Hepatic stellate cell (primary cell): ENCODE results near the gene KRTAP5-5.
"Not testable (repeated sequence)": the region's sequence is repeated elsewhere in the genome, so short reads cannot be mapped to it uniquely, and the experiment has no call there.

Source experiments
- DNase-seq: peaks from one replicate; pipeline ENCODE4 v3.0.0; 2011; ENCODE audit warnings: low spot score

The KRTAP5-5 gene

DNA sequence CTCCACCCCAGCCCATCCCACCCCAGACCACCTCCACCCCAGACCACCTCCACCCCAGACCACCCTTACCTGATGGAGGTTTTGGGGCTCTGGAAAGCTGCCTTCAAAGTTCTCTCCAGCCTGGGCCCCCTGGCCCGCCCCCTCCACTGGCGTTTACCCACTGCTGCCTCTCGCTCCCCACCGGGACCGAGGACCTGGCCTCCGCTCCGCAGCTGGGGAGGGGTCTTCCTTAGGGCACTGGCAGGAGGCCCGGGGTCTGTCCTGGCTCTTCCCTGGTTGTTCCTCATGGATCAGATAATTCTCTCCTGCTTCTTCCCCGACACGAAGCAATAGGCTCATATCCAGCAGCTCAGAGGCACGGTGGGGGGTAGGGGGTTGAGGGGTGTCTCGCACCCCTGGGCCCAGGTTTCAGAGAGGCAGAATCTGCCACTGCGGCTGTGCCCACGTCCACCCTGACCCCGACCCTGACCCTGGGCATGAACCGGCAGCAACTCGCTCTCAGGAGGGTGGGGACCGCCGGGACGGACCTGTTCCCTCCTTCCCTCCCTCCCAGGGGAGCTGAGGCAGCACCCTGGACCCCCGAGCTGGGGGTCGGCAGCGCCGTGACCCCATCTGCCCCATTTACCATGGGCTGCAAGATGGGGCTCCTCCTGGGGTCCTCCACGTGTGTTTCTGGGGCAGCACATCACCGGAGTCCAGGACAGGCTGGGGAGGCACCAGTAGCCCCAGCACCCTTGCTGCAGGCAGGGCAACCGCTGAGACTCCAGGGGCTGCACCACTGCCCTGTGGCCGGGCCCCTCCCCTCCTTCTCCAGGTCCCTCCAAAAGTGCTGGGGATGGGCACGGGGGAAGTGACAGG lies 12.9 kb downstream of the KRTAP5-5 start:
- no peak for DNase-seq

DNA sequence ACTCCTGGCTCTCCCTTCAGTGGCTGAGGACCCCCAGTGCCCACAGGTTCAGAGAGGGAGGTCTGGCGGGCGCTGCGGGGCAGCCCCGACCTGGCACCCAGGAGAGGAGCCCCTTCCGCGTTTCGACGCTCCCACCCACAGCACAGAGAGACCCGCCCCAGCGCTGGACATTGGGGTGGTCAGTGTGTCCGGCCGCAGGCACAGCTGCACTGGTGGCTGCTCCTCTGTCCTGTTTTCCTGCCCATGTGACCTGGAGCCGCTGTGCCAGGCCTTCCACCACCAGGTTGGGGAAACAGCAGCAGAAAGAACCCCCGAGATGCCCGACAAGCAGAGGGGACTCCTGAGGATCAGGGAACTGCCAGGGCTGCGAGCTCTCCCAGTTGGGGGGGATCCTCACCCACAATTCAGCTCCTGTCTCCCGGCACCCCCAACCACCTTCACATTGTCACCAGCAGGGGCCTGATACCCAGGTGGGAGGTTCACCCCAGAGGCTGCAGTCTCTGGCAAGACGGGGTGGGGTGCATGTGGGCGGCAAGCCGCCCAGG lies 13.6 kb downstream of the KRTAP5-5 start:
- no peak for DNase-seq

GRCh38 chr11:1644601-1645356 lies 15.2 kb downstream of the KRTAP5-5 start:
- no peak for DNase-seq

DNA sequence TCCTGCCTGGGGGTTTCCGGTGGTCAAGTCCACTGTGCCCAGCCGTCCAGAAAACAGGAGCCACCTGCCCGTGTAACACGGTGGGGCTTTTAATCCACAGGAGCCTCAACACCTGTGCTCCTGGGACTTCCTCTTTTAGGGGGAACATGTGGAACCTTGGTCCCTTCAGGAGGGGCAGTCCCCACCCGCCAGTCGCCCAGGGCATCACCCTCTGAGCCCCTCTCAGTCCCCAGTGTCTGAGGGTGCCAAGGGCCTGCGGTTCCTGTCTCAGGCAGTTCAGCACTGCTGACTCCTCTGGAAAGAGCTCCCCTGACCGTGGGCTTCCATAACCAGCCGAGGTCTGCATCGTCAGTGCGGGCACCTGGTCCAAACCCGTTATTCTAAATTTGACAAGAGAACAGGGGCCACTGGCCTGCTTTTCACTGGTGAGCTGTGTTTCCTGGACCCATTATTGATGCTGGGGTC lies 15.8 kb downstream of the KRTAP5-5 start:
- DNase-seq: no peak

- not testable (repeated sequence) for DNase-seq
These were observed 17.0 kb downstream of the KRTAP5-5 start for GRCh38 chr11:1646540-1646939.

GRCh38 chr11:1647901-1648652 lies 18.5 kb downstream of the KRTAP5-5 start:
- DNase-seq: no peak

DNA sequence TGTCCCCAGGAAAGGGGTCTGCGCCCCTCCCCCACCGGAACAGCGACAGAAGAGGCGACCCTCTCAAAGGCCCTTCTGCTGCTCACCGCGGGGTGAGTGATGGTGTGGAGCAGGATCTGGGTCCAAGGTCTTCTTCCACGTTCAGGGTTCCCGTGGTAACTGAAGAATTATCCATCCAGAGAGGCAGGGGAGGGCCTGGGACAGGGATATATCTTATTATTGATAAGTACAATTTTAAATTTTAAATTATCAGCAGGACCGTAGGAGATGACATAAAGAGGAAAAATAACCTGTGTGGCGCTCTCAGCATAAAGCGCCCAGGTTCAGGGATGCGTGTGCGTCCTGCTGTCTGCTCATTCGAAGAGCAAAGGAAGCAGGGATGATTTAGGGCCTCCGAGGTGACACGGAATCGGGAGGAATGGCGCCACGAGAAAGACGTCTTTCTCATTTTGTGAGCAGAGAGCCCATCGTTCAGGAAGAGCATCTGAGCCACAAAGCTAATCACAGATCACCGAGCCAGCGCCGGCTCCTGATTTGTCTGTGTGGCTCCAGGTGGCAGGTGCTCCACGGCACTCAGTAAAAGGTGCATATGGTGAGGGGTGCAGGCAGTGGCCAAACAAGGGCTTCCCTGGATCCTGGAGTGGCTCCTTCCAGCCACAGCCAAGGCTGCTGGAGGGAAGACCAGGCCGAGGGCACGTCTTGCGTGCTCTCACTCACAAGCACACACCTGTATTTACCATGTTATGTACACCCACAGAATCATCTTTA lies 19.3 kb downstream of the KRTAP5-5 start:
- no peak for DNase-seq

- no peak for DNase-seq
These were observed 20.7 kb downstream of the KRTAP5-5 start for GRCh38 chr11:1650034-1650917.

DNA sequence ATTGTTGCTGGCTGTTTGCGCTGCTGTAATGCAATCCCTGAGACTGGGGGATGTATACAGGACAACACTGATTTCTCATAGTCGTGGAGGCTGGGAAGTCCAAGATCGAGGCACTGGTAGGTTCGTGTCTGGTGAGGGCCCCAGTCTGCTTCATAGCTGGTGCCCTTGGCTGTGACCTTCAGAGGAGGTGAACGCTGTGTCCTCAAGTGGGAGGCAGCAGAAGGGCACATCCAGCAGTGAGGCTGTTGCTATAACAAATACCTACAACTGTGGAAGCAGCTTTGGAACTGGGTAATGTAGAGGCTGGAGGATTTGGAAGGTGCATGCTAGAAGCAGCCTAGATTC lies 21.3 kb downstream of the KRTAP5-5 start:
- no peak for DNase-seq

- DNase-seq: no peak
These were observed 21.9 kb downstream of the KRTAP5-5 start for GRCh38 chr11:1651411-1651980.

GRCh38 chr11:1652026-1652425 lies 22.5 kb downstream of the KRTAP5-5 start:
- no peak for DNase-seq

- DNase-seq: no peak
These were observed 22.8 kb downstream of the KRTAP5-5 start for GRCh38 chr11:1652442-1652770.

- peak; percentile 91 for DNase-seq
These were observed 23.4 kb downstream of the KRTAP5-5 start for GRCh38 chr11:1652771-1653540.

DNA sequence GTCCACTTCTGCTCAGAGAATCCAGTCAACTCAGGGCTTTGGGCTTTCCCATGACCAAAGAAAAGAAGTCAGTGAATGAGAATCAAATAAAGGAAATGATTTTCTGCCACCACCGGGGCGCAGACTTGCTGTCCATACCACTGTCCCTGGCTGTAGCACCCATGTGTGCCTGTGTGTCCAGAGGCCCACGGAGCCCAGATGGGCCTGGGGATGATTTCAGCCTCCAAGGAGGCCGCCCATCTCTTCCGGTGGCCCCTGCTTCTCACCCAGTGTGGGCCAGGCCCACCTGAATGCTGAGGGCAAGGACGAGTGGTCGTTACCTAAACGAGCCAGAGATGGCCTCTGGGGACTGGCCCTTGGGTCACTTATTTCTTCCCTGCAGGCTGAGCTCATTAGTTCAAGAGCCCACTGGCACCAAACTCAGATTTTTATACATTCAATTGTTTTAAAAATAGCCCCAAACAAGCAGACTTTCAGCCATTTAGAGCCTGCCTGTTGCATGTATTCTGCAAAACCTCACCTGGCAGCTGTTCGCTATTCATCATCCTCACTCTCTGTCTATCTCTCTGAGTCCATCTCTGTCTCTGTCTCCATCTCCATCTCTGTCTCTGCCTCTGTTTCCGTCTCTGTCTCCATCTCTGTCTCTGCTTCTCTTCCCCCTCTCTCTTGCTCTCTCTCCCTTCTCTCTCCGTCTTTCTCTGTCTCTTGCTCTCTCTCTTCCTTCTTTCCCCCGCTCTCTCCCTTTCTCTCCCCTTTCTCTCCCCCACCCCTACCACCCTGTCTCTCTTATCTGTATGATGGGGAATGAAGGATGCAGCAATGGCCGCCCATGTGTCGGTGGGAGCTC lies 24.2 kb downstream of the KRTAP5-5 start:
- DNase-seq: no peak

- DNase-seq: no peak
These were observed 25.0 kb downstream of the KRTAP5-5 start for GRCh38 chr11:1654388-1655167.

- DNase-seq: no peak
These were observed 25.8 kb downstream of the KRTAP5-5 start for GRCh38 chr11:1655168-1656060.

DNA sequence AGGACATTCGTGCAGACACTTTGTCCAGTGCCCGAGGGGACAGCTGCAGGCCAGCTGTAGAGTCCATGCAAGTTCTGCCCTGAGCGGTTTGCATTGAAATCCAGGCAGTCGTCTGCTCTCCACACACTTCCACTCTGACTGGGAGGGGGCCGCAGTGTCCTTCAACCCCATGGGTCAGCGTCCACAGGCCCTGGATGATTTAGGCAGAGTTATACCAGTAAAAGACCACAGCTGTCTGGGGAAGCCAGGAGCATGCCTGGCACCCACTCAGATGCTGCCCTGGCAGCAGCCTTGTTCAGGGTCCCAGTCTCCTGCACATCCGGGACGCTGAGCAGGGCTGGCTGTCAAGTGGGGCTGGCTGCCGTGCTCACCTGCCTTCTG lies 26.5 kb downstream of the KRTAP5-5 start:
- DNase-seq: no peak
